ENCODE data around the gene SEC31B.

SEC31B gene, protein sequence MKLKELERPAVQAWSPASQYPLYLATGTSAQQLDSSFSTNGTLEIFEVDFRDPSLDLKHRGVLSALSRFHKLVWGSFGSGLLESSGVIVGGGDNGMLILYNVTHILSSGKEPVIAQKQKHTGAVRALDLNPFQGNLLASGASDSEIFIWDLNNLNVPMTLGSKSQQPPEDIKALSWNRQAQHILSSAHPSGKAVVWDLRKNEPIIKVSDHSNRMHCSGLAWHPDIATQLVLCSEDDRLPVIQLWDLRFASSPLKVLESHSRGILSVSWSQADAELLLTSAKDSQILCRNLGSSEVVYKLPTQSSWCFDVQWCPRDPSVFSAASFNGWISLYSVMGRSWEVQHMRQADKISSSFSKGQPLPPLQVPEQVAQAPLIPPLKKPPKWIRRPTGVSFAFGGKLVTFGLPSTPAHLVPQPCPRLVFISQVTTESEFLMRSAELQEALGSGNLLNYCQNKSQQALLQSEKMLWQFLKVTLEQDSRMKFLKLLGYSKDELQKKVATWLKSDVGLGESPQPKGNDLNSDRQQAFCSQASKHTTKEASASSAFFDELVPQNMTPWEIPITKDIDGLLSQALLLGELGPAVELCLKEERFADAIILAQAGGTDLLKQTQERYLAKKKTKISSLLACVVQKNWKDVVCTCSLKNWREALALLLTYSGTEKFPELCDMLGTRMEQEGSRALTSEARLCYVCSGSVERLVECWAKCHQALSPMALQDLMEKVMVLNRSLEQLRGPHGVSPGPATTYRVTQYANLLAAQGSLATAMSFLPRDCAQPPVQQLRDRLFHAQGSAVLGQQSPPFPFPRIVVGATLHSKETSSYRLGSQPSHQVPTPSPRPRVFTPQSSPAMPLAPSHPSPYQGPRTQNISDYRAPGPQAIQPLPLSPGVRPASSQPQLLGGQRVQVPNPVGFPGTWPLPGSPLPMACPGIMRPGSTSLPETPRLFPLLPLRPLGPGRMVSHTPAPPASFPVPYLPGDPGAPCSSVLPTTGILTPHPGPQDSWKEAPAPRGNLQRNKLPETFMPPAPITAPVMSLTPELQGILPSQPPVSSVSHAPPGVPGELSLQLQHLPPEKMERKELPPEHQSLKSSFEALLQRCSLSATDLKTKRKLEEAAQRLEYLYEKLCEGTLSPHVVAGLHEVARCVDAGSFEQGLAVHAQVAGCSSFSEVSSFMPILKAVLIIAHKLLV

DNA sequence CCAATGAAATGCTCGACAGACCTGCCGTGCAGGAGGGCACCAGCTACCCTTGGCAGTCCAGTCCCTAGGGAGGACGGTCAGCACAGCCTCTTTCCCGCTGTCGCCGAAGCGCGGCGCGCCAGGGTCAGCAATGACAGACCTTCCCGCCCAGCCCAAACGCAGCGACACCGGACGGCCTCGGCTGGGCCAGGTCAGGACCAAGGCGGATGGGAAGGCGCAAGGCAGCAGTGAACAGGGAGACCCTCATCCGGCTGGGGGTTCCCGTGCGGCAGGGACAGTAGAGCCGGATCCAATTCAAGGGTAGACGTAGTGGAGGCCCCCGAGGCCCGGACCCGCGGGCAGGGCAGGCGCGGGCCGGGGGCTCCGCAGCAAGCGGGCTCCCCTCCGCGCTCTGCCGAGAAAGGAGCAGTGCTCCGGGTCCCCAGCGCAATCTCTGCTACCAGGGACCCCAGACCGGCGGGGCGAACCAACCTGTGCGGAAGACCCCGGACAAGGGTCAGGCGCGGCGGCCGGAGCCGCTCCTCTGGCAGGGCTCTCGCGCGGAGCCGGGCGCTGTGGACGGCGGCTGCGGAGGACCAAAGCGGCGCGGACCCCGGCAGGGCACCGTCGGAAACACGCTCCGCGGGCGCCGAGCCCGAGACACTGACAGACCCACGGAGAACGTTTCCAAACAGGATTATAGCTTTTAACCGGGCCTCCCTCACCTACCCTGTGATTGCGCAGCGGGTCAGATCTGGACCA, at the start of gene SEC31B:
SEC31B (minus strand) TSS at position 551 of the 741 bp plus-strand sequence. CDS start 2,909 bp downstream, outside the sequence.
- DNase-seq = no peak

DNA sequence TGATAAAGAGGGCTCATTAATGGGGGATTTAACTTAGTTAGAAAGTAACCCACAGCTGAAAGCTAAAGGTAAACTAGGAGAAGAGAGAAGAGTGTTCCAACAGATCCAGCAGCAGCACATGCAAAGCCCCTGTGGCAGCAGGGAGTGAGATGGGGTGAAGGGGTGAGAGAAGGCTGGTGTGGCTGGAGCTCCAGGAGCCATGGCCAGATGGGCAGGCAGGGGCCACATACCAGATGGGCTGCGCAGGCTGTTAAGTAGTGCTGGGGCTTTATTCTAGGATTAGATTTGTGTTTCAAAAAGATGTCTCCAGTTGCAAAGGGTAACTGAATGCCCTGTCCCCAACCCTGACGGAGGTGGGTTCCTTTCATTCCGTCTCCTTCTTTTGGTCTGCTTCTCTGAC, 49.3 kb upstream of the SEC31B start:
- no peak for DNase-seq

DNA sequence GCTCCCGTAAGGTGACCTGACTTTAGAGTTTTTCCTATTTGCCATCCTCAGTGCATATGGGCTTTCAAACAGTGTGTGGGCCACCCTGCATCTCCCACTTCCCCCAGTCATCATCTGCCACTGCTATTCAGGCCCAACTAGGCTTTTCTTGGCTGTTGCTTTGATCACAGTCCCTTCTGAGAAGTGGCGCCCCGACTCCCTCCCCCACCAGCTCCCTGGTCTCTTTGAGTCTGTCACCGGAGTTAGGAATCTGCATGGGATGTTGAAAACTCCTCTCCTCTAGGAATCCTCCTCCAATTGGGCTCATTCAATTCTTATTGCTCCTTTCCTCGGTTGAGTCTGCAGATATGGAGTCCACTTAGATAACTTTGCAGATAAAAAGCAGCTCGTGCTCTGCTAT, 48.2 kb upstream of the SEC31B start:
- no peak for DNase-seq

DNA sequence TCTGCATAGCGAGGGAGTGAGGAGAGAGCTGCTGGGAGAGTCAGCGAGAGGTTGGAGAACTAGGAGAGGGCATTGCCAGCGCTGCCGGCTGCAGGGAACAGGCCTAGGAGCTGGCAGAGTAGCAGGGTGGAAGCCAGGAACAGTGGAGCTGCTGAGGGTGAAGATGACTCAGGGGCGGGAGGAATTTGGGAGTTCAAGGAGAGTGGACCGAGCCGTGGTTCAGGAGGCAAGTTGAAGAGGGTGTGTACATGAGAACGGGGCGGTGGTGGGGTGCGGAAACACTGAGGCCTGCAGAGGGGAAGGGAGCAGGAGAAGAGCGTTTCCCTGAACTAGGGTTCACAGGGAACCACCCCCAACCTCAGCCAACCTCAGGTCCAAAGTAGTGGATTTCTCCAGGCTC, 47.6 kb upstream of the SEC31B start:
- DNase-seq = no peak

DNA sequence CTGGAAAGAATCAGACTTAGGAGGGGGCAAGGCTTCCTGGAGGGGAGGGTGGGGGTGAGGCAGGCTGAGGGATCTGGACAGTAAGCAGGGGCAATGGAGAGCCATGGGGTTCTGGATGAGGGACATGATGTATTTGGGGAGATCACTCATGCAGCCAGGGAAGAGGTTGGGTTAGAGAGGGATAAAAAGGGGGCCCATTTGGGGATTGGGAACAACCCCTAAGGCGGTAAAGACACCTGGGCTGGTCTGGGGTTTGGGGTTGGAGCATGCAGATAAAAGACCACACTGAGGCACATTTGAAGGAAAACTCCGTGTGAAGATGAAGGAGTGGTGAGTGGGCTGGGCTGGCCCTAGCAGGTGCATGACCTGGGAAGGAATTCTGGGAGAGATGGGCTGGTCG, 46.9 kb upstream of the SEC31B start:
- no peak for DNase-seq

DNA sequence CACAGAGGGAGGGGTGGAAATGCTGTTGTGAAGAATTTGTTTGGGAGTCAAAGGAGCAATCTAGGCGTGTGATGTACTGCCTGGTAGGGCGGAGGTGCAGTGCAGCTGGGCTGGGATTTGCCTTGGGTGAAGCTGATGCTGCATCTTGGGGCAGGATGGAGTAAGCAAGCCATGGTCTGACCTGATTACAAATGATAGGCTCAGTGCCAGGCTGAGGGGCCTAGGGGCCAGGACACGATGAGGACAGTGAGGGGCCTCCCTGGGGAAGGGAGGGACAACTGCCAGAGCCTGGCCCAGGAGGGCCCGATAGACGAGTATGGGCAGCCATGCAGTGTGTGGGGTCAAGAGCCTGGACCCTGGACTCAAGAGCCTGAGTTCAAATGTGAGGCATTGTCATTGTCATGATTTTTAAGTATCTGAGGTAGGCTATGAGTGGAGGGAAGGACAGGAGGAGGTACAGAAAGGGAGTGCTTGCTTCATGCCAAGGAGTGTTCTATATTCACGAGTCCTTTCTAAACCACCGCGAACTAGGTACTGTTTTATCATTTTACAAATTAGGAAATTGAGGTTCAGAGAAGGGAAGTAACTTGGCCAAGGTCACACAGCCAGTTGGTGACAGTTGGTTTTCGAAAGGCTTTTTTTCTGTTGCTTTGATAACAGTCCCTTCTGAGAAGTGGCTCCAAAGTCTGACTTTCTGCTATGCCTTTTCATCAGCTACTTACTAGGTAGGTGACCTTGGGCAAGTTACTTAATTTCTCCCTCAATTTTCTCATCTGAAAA, 45.7 kb upstream of the SEC31B start:
- no peak for DNase-seq

DNA sequence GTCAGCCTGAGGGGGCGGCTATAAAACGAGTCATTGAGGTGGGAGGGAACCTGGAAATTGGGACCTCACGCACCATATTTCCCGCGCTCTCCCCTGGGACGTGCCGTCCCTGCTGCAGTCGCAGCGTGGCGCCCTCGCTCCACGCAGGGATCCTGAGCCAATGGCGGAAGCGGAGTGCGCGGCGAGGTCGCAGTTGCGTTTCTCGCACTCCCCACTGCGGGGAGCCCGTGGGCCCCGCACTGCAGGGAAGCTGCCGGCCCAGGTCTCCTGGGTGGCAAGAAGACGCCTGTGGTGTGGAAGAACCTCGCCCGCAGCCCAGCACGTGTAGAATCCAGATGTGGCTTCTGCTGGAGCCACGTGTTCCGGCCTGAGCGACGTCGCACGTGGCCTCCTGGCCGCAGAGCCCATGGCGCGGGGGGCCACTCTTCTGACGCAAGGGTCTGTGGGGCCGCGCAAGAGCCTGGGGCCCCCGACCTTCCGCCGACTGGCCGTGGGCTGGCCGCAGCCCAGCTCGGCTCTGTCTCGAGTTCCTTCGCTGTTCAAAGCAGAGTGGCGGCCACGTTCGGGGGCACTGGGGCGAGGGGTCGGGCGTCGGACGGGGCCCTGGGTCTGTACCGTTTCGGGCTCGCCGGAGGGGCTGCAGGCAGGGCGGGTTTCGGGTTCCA, 42.5 kb upstream of the SEC31B start:
- peak; percentile 76 to 81 for DNase-seq

DNA sequence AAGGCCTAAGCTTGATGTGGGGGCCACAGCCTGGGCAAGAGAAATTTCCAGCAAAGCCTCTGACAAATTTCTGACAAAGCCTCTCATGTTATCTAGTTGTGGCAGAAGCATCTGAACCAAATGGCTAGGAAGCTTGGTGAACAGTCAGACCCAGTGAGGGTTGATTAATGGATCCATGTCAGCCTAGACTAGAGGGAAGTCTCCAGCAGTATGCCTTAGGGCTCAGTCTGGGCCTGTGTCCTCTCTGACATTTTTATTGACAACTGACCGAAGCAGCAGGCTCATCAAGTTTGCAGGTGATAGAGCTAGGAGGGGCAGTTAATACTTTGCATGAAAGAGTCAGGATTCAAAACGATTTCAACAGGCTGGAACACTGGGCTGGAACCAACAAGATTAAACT, 41.3 kb upstream of the SEC31B start:
- DNase-seq = no peak

DNA sequence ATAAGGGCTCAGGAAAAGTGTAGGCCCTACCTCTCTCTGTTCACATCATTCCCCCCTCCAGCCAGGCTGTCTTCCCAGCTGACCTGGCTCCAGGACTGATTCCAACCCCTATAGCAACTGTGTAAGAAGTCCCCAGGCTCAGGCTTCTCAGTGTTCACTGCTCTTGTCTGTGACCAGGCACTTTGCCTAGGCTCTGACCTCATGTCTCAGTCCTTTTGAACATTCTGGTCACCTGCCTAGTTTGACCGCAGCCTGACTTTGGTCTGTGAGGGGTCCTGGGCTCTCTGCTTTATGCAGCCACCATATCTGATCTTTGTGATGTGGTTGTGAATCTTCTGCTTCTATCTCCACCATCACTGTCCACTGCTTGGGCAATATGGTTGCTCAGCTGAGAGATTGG, 40.6 kb upstream of the SEC31B start:
- DNase-seq = no peak

DNA sequence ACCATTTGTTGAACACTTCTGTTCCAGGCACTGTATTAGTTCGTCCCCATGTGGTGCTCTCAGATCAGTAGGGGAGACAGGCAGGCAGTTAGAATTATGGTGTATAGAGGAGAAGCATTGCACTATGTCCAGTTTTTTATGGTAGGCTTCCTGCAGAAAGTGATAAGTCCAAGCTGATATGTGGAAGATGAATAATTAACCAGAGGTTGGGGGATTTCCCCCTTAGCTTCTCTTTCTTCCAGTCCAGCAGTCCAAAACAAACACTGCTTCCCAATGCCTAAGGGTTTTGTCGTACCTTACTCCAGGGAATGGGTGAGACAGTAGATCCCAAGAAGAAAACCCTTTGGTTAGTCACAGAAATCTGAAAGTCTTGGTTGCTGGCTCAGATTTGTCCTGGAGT, 35.2 kb upstream of the SEC31B start:
- no peak for DNase-seq

DNA sequence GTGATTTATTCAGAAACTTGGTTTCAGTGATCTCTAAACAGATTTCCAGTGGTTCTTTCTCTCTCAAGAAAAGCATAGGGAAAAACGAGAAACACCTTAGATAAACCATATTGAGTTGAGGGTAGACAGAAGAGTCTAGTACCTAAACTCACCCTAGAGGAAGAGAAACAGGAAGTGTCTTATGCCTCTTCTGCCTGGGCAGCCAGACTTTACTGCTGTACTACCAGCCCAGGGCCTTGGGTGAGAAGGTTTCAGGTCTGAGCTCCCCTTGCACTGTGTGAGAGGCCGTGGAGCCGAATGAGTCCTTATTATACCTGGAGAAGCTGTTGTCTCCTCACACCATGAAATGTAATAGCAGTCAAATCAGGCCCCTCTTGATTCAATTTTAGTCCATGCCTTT, 34.3 kb upstream of the SEC31B start:
- no peak for DNase-seq

DNA sequence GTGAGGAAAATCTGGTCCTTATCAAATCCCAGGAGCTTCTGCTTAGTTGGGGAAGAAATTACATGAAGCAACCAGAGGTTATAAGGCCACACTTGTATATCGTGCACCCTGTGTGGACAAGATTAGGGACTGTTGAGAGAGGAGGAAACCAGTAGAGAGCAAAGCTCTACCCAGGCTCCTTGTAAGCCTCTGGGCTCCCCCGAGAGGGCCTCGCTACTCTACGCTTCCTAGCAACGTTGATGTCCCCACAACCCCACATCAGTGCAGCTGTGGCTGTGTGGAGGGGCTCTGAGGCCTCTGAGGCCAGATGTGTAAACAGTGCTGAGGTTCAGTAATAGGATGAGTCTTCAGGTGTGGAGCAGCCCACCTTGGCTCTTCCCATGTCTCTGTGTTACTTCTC, 32.1 kb upstream of the SEC31B start:
- no peak for DNase-seq

DNA sequence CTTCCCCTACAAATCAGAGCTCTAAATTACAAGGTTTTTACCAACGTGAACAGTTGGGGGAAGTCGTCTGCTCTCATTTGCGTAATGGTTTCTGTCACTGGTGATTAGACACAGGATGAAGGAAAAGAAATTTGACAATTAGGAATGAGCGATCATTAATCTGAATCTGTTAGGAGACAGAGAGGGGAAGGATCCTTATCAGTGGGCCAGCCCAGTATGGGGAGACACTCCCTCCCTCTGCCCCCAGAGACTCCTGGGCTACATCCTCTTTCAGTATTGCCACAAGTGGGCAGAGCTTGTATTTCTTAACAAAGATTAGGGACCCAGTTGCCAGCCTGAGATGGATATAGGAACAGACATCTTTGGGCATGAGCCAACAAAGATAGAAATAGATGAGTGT, 31.5 kb upstream of the SEC31B start:
- DNase-seq = no peak

DNA sequence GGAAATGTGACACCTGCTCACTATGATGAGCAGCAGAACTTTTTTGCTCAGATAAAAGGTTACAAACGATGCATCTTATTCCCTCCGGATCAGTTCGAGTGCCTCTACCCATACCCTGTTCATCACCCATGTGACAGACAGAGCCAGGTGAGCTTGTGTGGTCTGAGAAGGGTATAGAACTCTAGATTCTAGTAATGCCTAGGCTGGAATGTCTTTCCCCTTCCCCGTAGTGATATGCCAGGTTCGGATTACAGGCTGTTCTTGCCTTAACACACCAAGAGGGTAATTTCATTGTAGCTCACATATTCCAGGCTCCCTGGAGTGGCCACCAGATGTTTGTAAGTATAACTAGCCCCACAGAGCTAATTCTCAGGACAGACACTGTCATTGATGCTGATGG, 25.3 kb upstream of the SEC31B start:
- no peak for DNase-seq

DNA sequence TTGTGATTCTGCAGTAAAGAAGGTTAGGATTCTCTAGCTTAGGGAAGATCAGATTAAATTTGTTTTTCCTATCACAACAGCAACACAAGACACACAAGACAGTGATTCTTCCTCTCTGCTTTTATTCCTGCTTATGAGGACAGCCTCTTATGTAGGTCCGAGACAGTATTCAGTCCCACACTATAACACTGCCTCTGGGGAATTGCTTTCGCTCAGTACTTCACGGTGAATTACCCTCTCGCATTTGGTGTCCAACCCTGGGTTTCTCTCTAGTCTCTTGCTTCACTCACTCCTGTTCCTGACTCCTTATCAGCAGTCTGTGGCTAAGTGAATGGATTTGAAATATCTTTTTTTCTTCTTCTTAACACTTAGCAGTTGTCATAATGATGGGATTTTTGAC, 17.8 kb upstream of the SEC31B start:
- DNase-seq = no peak

DNA sequence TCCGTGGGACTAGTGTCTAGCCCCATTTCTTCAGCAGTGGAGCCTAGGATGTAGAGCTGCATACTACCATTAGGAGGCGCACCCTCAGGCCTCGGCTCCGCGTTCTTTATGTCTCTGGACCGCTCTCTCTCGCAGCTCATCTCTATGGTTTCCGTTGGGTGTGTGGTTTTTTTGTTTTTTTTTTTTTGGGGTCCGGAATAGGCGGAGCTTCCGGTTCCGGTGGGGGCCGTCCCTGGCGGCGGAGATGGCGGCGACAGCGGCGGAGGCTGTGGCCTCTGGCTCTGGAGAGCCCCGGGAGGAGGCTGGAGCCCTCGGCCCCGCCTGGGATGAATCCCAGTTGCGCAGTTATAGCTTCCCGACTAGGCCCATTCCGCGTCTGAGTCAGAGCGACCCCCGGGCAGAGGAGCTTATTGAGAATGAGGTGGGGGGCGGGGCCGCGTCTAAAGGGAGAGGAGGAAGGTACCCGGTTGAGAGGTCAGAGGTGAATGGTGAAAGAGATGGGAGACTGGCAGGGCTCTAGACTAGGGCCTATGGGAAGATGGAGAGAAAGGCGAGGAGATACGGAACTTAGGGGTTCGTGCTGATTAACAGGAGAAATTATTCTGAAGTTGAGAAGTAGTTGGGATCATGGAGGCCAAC, 16.2 kb upstream of the SEC31B start, which contains the start of gene HIF1AN:
HIF1AN (plus strand) TSS at position 229 of the 639 bp plus-strand sequence; CDS start at position 245, 16 bp downstream.
- peak; percentile 93 for DNase-seq

DNA sequence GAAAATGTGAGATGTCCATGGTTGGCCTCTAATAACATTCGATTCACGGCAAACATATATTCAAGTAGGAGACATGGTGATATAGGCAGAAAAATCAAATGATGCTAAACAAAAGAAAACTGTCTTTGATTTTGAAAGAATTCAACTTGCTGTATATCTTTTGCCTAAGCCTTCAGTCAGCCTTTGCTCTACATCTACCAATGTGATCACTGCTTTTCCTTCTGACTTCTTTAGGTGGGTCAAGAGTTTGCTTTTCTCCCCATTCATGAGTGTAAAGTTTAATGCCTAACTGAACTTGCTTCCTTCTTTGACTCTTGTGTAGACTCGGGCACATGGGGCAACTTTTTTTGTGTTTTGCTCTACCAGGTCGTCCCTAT, 15.7 kb upstream of the SEC31B start:
- no peak for DNase-seq

DNA sequence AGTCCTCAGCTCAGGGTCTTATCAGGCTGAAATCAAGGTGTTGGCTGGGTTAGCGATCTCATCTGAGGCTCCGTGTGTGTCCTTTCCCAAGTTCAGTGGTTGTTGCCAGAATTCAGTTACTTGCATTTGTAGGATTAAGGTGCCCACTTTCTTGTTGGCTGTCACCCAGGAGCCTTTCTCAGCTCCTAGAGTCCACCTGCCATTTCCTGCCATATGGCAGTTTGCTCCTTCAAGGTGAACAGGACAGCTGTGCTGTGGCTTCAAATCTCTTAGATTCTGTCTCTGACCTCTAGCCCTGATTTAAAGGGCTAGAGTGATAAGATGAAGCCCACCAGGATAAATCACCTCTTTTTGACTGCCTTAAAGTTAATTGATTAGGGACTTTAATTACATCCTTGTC, 15.1 kb upstream of the SEC31B start:
- DNase-seq = no peak

DNA sequence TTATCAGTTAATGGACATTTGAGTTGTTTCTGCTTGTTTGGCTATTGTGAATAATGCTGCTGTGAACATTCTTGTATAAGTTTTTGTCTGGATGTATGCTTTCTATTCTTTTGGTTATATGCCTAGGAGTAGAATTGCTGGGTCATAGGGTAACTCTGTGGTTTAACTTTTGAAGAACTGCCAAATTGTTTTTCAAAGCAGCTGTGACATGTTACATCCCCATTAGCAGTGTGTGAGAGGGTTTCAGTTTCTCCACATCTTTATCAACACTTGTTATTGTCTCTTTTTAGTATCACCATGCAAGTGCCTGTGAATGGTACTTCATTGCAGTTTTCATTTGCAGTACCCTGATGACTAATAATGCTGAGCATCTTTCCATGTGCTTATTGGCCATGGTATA, 12.1 kb upstream of the SEC31B start:
- no peak for DNase-seq

DNA sequence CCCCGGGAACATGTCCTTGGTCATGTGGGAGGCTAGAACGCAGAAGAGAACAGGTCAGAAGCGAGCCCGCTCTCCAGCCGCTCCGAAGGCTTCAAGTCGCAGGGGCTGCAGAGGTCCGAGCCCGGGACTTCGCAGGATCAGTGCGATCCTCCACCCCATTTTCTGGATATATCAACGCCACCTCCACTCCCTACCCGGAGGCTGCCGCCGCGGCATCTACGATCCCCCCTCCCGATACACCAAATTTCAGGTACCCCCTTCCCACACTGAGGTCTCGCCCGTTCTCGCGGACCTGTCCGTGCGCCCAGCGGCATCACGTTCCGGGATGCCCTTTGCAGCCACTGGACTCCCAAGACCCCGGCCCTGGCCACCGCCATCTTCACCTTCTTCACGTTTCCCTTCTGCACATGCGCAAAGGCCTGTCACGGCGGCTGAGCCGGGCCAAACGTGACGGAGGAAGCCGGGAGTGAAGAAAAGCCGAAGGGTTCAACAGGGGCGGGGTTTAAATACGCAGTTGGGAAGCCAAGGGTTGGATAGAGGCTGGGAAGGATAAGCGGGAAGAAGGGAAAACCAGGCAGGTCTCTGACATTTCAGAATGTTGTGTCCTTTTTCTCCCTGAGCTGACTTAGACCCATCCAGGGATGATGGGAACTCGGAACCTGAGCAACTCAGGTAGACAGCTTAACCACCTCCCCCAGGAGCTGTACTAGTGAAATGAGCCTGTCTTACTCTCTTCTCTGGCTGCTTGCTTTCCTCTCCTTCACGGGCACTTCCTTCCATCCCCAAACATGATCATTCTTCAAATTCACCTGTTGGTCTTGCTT, 10.0 kb upstream of the SEC31B start, which contains the start of gene NDUFB8:
NDUFB8 (minus strand) TSS at position 397 of the 824 bp plus-strand sequence; CDS start at position 377, 20 bp downstream.
- peak; percentile 88 to 91 for DNase-seq

Data from CD4-positive, alpha-beta T cell treated with Interleukin-1 beta for 1 hour (primary cell).